Measurements from ENCODE around the gene CHCHD5. TPM values are rescaled to one million over a fixed set of nuclear protein-coding genes. Genes with fewer than 3 reads are reported as not detected.
A peak's percentile ranks its signal among the peaks of the same experiment; 100 is the strongest.
"Not testable (repeated sequence)": the region's sequence is repeated elsewhere in the genome, so short reads cannot be mapped to it uniquely, and the experiment has no call there.

CHCHD5 gene
- total and polyA plus RNA-seq, 7 experiments from 2014 or later, result 17.4 to 67.3 (median 21.3) TPM

DNA sequence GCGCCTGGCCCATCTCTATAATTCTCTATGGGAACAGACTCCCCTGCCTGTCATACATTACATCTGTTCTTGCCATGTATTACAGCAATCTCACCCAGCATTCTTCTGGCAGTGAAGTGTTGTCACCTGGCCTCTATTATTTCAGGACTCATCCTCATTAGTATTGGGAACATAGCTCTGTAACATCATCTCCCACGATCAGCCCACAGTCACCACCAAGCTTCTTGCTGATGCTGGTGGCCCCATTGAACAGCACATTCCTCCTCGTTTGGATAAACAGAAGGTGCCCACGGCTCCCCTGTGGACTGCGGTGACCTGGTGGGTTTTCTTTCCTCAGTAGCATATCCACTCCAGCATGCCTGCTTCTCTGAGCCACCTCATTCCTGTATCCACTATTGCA, 21.5 kb downstream of the CHCHD5 start:
- ATAC-seq (no peak), DNase-seq (no peak)
- H3K4me1 ChIP-seq (ENCODE audit: control insufficient read depth in 2 of 2, insufficient read depth in 2 of 2, low read length in 2 of 2), result no peaks in the 10 kb centered on the region
- H3K27ac ChIP-seq (ENCODE audit: low read depth, low read length), result no peak overlapping the region
- H3K36me3 ChIP-seq (ENCODE audit: control insufficient read depth in 2 of 3, insufficient read depth in 3 of 3, low read length in 3 of 3), result no peaks in the 10 kb centered on the region
- Mint-ChIP-seq H3K27me3 (peaks cover 0 to 15% (median 0%) of the 10 kb centered on the region in 5 donors), H3K4me3 (no peak overlapping the region), H3K27ac (no peak overlapping the region), H3K9me3 (peaks cover 0 to 7% (median 0%) of the 10 kb centered on the region in 11 donors), H3K36me3 (peaks cover 0 to 13% (median 0%) of the 10 kb centered on the region in 5 donors), H3K4me1 (peaks cover 0 to 3% (median 0%) of the 10 kb centered on the region in 7 donors)
- H3K9me3 ChIP-seq (ENCODE audit: control insufficient read depth in 2 of 3, low read length in 3 of 3), result no peaks in the 10 kb centered on the region
- POLR2A ChIA-PET, result no interaction called here
- CTCF ChIA-PET, result no interaction called here
- no peaks in the 10 kb centered on the region for H3K27me3 ChIP-seq (ENCODE audit: control insufficient read depth in 2 of 2, insufficient read depth in 2 of 2, low read length in 2 of 2)
- H3K4me3 ChIP-seq (ENCODE audit: low read length), result no peak overlapping the region
- intact Hi-C loops (cut with micrococcal nuclease), result loop anchor here in 1 of 2 donors (10.0 kb wide), 1 partner anchor 279 kb away; no protein-coding TSS in a partner anchor

GRCh38 chr2:112606547-112606946, 22.1 kb downstream of the CHCHD5 start:
- Mint-ChIP-seq H3K27ac (peak overlapping the region in 1 of 9 donors; percentile 45), H3K36me3 (peaks cover 0 to 13% (median 0%) of the 10 kb centered on the region in 5 donors), H3K4me1 (peaks cover 0 to 3% (median 0%) of the 10 kb centered on the region in 7 donors), H3K27me3 (peaks cover 0 to 21% (median 0%) of the 10 kb centered on the region in 5 donors), H3K9me3 (peaks cover 0 to 7% (median 0%) of the 10 kb centered on the region in 11 donors), H3K4me3 (no peak overlapping the region)
- ChIA-PET CTCF (interaction anchor here (0.7 to 1.8 kb wide), 2 partner anchors 23 to 120 kb away, joined by 3 to 5 read pairs; no protein-coding TSS in a partner anchor), POLR2A (no interaction called here)
- Histone ChIP-seq H3K4me3 (ENCODE audit: low read length) (no peak overlapping the region), H3K27me3 (ENCODE audit: control insufficient read depth in 2 of 2, insufficient read depth in 2 of 2, low read length in 2 of 2) (no peaks in the 10 kb centered on the region), H3K4me1 (ENCODE audit: control insufficient read depth in 2 of 2, insufficient read depth in 2 of 2, low read length in 2 of 2) (no peaks in the 10 kb centered on the region), H3K36me3 (ENCODE audit: control insufficient read depth in 2 of 3, insufficient read depth in 3 of 3, low read length in 3 of 3) (no peaks in the 10 kb centered on the region), H3K27ac (ENCODE audit: low read depth, low read length) (no peak overlapping the region), H3K9me3 (ENCODE audit: control insufficient read depth in 2 of 3, low read length in 3 of 3) (no peaks in the 10 kb centered on the region)
- intact Hi-C loops (cut with micrococcal nuclease), result loop anchor here in 1 of 2 donors (10.0 kb wide), 1 partner anchor 278 kb away; no protein-coding TSS in a partner anchor
- ATAC-seq (no peak), DNase-seq (no peak)

DNA sequence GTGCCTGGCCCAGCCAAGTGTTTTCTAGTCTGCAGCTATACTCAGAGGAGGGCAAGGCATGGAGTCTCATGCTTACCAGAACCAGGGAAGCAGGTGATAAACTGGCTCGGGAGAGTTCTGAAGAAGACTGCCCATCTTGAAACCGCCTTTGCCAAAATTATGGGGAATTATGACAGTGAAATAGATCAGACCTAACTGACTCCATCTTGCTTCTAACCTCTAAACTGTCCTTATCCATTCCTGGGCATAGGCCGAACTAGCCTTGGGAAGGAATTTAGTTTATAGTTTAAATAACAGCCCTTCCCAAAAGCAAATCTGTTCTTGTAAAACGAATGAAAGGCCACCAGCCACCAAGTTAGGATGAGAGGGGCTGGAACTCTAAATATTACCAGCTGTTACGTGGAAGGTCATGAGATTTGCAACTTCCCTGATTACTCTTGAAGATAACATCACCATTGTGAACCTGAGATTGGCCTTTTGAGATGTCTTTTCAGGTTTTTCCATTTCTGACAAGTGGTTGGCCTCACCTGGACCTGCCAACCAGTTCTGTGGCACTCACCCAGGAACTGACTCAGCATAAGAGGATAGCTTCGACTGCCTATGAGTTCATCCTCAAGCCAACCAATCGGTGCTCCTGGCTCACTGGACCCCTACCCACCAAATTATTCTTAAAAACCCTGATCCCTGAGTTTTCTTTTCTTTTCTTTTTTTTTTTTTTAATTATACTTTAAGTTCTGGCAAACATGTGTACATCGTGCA, 23.4 kb downstream of the CHCHD5 start:
- intact Hi-C loops (cut with micrococcal nuclease), result loop anchor here in 1 of 2 donors (10.0 kb wide), 1 partner anchor 277 kb away; no protein-coding TSS in a partner anchor
- Histone ChIP-seq H3K4me3 (ENCODE audit: low read length) (no peak overlapping the region), H3K36me3 (ENCODE audit: control insufficient read depth in 2 of 3, insufficient read depth in 3 of 3, low read length in 3 of 3) (no peaks in the 10 kb centered on the region), H3K4me1 (ENCODE audit: control insufficient read depth in 2 of 2, insufficient read depth in 2 of 2, low read length in 2 of 2) (no peaks in the 10 kb centered on the region), H3K27me3 (ENCODE audit: control insufficient read depth in 2 of 2, insufficient read depth in 2 of 2, low read length in 2 of 2) (no peaks in the 10 kb centered on the region), H3K9me3 (ENCODE audit: control insufficient read depth in 2 of 3, low read length in 3 of 3) (no peaks in the 10 kb centered on the region), H3K27ac (ENCODE audit: low read depth, low read length) (no peak overlapping the region)
- DNase-seq, result no peak
- H3K27ac Mint-ChIP-seq, result no peak overlapping the region
- H3K4me3 Mint-ChIP-seq, result no peak overlapping the region
- H3K9me3 Mint-ChIP-seq, result peaks cover 0 to 7% (median 0%) of the 10 kb centered on the region in 11 donors
- H3K36me3 Mint-ChIP-seq, result peaks cover 0 to 15% (median 0%) of the 10 kb centered on the region in 5 donors
- CTCF ChIA-PET, result interaction anchor here (1.8 kb wide), 1 partner anchor 119 kb away, joined by 5 read pairs; no protein-coding TSS in a partner anchor
- peaks cover 0 to 34% (median 0%) of the 10 kb centered on the region in 5 donors for H3K27me3 Mint-ChIP-seq
- H3K4me1 Mint-ChIP-seq, result peaks cover 0 to 3% (median 0%) of the 10 kb centered on the region in 7 donors
- POLR2A ChIA-PET, result interaction anchor here (0.6 kb wide), 1 partner anchor 97 kb away, joined by 6 read pairs; no protein-coding TSS in a partner anchor
- no peak for ATAC-seq

DNA sequence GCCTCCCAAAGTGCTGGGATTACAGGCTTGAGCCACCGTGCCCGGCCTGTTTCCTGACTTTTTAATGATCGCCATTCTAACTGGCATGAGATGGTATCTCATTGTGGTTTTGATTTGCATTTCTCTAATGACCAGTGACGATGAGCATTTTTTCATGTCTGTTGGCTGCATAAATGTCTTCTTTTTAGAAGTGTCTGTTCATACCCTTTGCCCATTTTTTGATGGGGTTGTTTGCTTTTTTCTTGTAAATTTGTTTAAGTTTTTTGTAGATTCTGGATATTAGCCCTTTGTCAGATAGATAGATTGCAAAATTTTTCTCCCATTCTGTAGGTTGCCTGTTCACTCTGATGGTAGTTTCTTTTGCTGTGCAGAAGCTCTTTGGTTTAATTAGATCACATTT, 24.9 kb downstream of the CHCHD5 start:
- POLR2A ChIA-PET; H3K4me1 Mint-ChIP-seq; ATAC-seq; H3K4me1 ChIP-seq (ENCODE audit: control insufficient read depth in 2 of 2, insufficient read depth in 2 of 2, low read length in 2 of 2); H3K27me3 ChIP-seq (ENCODE audit: control insufficient read depth in 2 of 2, insufficient read depth in 2 of 2, low read length in 2 of 2); CTCF ChIA-PET; H3K4me3 Mint-ChIP-seq; H3K9me3 ChIP-seq (ENCODE audit: control insufficient read depth in 2 of 3, low read length in 3 of 3); H3K4me3 ChIP-seq (ENCODE audit: low read length); DNase-seq; H3K27ac ChIP-seq (ENCODE audit: low read depth, low read length); H3K36me3 ChIP-seq (ENCODE audit: control insufficient read depth in 2 of 3, insufficient read depth in 3 of 3, low read length in 3 of 3); H3K9me3 Mint-ChIP-seq; H3K27ac Mint-ChIP-seq: not testable (repeated sequence)
- Mint-ChIP-seq H3K36me3 (peaks cover 0 to 16% (median 9%) of the 10 kb centered on the region in 5 donors), H3K27me3 (peaks cover 0 to 46% (median 0%) of the 10 kb centered on the region in 5 donors)
- intact Hi-C loops (cut with micrococcal nuclease), result loop anchor here in 1 of 2 donors (10.0 kb wide), 1 partner anchor 275 kb away; no protein-coding TSS in a partner anchor

GRCh38 chr2:112612283-112612682, 27.9 kb downstream of the CHCHD5 start:
- H3K4me1 ChIP-seq (ENCODE audit: control insufficient read depth in 2 of 2, insufficient read depth in 2 of 2, low read length in 2 of 2); H3K27ac ChIP-seq (ENCODE audit: low read depth, low read length); H3K36me3 ChIP-seq (ENCODE audit: control insufficient read depth in 2 of 3, insufficient read depth in 3 of 3, low read length in 3 of 3); H3K27me3 ChIP-seq (ENCODE audit: control insufficient read depth in 2 of 2, insufficient read depth in 2 of 2, low read length in 2 of 2); intact Hi-C loops (cut with micrococcal nuclease); H3K9me3 ChIP-seq (ENCODE audit: control insufficient read depth in 2 of 3, low read length in 3 of 3); ATAC-seq; DNase-seq; H3K4me3 ChIP-seq (ENCODE audit: low read length); POLR2A ChIA-PET; H3K9me3 Mint-ChIP-seq; H3K27ac Mint-ChIP-seq; H3K4me3 Mint-ChIP-seq; H3K4me1 Mint-ChIP-seq: not testable (repeated sequence)
- peaks cover 3 to 23% (median 16%) of the 10 kb centered on the region in 5 donors for H3K36me3 Mint-ChIP-seq
- H3K27me3 Mint-ChIP-seq, result peaks cover 0 to 46% (median 0%) of the 10 kb centered on the region in 5 donors
- CTCF ChIA-PET, result interaction anchor here (0.6 kb wide), 1 partner anchor 114 kb away, joined by 3 read pairs; no protein-coding TSS in a partner anchor

- Histone ChIP-seq H3K9me3 (ENCODE audit: control insufficient read depth in 2 of 3, low read length in 3 of 3) (no peaks in the 10 kb centered on the region), H3K27ac (ENCODE audit: low read depth, low read length) (no peak overlapping the region), H3K4me3 (ENCODE audit: low read length) (no peak overlapping the region), H3K27me3 (ENCODE audit: control insufficient read depth in 2 of 2, insufficient read depth in 2 of 2, low read length in 2 of 2) (no peaks in the 10 kb centered on the region), H3K36me3 (ENCODE audit: control insufficient read depth in 2 of 3, insufficient read depth in 3 of 3, low read length in 3 of 3) (no peaks in the 10 kb centered on the region), H3K4me1 (ENCODE audit: control insufficient read depth in 2 of 2, insufficient read depth in 2 of 2, low read length in 2 of 2) (no peaks in the 10 kb centered on the region)
- DNase-seq (no peak), ATAC-seq (no peak)
- ChIA-PET POLR2A (no interaction called here), CTCF (no interaction called here)
- H3K4me1 Mint-ChIP-seq, result peaks cover 0 to under 1% (median 0%) of the 10 kb centered on the region in 7 donors
- peaks cover 0 to 45% (median 0%) of the 10 kb centered on the region in 5 donors for H3K27me3 Mint-ChIP-seq
- peaks cover 0 to 7% (median 0%) of the 10 kb centered on the region in 11 donors for H3K9me3 Mint-ChIP-seq
- intact Hi-C loops (cut with micrococcal nuclease), result no loop called here
- H3K4me3 Mint-ChIP-seq, result no peak overlapping the region
- H3K36me3 Mint-ChIP-seq, result peaks cover 3 to 26% (median 14%) of the 10 kb centered on the region in 5 donors
- no peak overlapping the region for H3K27ac Mint-ChIP-seq
Observed at GRCh38 chr2:112614201-112614840, 29.9 kb downstream of the CHCHD5 start.
